LNCAP (cell line): ENCODE results near the gene PTPRM.

ENCODE experiments used
- TF ChIP-seq, protein P1 (sequence below): fragments of 450-650 bp; IDR thresholded peaks from 2 replicates; pipeline ENCODE4 v1.5.1; 2017; ENCODE audit warnings: mild to moderate bottlenecking

PTPRM gene

DNA sequence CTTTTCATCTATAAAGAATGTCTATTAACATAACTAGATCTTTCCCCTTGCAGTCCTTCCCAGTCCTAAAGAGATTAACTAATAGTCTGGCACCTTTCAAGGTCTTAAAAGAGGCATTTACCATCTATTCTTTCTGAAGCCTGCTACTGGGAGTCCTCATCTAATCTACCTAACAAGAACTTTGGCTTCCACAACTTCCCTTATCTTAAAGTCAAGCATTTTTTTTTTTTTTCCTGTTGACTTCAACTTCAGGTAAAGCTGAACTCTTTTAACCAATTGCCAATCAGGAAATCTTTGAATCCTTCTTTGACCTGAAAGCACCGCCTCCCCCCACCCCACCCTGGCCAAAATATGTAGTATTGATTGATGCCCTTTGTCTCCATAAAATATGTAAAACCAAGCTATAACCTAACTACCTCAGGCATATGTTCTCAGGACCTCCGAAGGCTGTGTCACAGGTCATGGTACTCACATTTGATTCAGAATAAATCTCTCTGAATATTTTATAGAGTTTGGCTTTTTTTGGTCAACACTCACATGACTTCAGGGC lies 168.6 kb downstream of the PTPRM start:
- TF ChIP-seq, protein P1, sequence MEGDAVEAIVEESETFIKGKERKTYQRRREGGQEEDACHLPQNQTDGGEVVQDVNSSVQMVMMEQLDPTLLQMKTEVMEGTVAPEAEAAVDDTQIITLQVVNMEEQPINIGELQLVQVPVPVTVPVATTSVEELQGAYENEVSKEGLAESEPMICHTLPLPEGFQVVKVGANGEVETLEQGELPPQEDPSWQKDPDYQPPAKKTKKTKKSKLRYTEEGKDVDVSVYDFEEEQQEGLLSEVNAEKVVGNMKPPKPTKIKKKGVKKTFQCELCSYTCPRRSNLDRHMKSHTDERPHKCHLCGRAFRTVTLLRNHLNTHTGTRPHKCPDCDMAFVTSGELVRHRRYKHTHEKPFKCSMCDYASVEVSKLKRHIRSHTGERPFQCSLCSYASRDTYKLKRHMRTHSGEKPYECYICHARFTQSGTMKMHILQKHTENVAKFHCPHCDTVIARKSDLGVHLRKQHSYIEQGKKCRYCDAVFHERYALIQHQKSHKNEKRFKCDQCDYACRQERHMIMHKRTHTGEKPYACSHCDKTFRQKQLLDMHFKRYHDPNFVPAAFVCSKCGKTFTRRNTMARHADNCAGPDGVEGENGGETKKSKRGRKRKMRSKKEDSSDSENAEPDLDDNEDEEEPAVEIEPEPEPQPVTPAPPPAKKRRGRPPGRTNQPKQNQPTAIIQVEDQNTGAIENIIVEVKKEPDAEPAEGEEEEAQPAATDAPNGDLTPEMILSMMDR, result no peak

- TF ChIP-seq, protein P1, result no peak
Observed at GRCh38 chr18:7737550-7737949, 170.4 kb downstream of the PTPRM start.

DNA sequence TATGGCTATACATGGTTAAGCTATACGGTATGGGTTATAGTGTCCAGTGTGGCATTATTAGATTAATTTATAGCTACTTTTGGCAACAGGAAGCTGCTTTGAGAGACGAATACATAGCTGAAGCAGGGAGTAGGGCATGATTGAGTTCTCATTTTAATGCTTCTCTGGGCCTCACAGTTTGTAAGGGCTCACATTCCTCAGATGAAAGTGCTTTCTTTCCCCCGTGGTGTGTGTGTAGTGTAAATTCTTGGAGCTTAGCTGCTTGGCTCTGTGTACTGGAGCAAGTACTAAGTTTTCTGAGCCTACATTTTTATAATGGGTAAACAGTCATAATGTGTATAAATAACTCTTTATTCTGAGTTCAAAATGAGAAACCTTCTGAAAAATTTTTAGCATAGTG lies 173.7 kb downstream of the PTPRM start:
- TF ChIP-seq, protein P1, result no peak

GRCh38 chr18:7741640-7742039 lies 174.5 kb downstream of the PTPRM start:
- TF ChIP-seq, protein P1, result no peak

DNA sequence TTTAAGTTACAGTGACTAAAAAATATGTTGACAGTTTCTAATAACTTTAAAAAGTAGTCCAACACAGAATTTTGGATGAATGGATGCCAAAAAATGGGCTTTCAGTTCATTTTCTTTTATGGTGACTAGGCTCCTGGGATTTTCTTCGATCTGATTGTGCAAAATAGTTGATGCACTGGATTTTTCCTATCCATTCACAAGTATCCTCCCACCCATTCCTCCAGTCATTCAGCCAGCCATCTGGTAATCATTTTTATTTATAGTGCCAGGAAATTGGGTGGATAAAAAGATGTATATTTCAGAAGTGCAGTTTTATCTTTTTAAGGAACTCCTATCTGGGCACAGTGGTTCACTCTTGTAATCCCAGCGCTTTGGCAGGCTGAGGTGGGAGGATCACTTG lies 175.1 kb downstream of the PTPRM start:
- TF ChIP-seq, protein P1, result no peak

GRCh38 chr18:7743256-7743655 lies 176.1 kb downstream of the PTPRM start:
- TF ChIP-seq, protein P1, result no peak

DNA sequence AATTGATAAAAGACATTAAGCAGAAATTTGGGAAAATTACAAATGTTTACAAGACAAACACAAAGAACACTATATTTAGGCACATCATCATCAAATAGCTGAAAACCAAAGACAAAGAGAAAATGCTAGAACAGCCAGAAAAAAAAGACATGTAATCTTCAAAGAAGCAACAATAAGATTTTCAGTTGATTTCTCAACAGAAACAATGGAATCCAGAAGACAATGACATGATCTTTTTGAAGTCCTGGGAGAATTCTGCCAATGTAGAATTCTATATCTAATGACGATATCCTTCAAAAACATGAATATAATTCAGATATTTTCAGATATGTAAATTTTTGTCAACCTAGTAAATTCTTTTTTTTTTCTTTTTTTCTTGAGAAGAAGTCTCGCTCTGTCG lies 179.0 kb downstream of the PTPRM start:
- TF ChIP-seq, protein P1, result no peak
